Liver (tissue), 3 donors: ENCODE data around the gene OSGEPL1.

Experiments
- FOXA1 ChIP-seq: IDR thresholded peaks from 2 replicates; pipeline ENCODE4 v1.6.1; 2016; ENCODE audit warnings: antibody characterized with exemption
- FOXA2 ChIP-seq: IDR thresholded peaks from 2 replicates; pipeline ENCODE4 v1.6.1; 2016; ENCODE audit warnings: antibody characterized with exemption
- GABPA ChIP-seq, 2 donors: IDR thresholded peaks in 1 of 2; conservative IDR thresholded peaks in 1 of 2; 2 replicates each; pipeline ENCODE4 v1.6.1; 2016; ENCODE audit warnings: antibody characterized with exemption in 2 of 2, mild to moderate bottlenecking in 1 of 2, moderate library complexity in 1 of 2
- JUND ChIP-seq, 2 donors: IDR thresholded peaks; 2 replicates each; pipeline ENCODE4 v1.6.1; 2016; ENCODE audit warnings: antibody characterized with exemption in 2 of 2
- RAD21 ChIP-seq, 2 donors: IDR thresholded peaks; 2 replicates each; pipeline ENCODE4 v1.6.1; 2016; ENCODE audit warnings: antibody characterized with exemption in 2 of 2, mild to moderate bottlenecking in 2 of 2
- SP1 ChIP-seq: IDR thresholded peaks from 2 replicates; pipeline ENCODE4 v1.6.1; 2018; ENCODE audit warnings: antibody characterized with exemption, mild to moderate bottlenecking
- TAF1 ChIP-seq: conservative IDR thresholded peaks from 2 replicates; pipeline ENCODE4 v1.6.1; 2016; ENCODE audit warnings: antibody characterized with exemption, mild to moderate bottlenecking
- YY1 ChIP-seq: IDR thresholded peaks from 2 replicates; pipeline ENCODE4 v1.6.1; 2016; ENCODE audit warnings: antibody characterized with exemption, mild to moderate bottlenecking
- TF ChIP-seq, protein P1 (sequence below): fragments of 150-350 bp; IDR thresholded peaks from 2 replicates; pipeline ENCODE4 v1.5.1; 2017; ENCODE audit warnings: improper control_type of control experiment, low read depth, low read length; ENCODE audit not compliant: missing input control
- TF ChIP-seq, protein P2 (sequence below): IDR thresholded peaks from 2 replicates; pipeline ENCODE4 v1.6.1; 2016; ENCODE audit warnings: antibody characterized with exemption
- donor health status: healthy.
- donor health status: healthy.

DNA sequence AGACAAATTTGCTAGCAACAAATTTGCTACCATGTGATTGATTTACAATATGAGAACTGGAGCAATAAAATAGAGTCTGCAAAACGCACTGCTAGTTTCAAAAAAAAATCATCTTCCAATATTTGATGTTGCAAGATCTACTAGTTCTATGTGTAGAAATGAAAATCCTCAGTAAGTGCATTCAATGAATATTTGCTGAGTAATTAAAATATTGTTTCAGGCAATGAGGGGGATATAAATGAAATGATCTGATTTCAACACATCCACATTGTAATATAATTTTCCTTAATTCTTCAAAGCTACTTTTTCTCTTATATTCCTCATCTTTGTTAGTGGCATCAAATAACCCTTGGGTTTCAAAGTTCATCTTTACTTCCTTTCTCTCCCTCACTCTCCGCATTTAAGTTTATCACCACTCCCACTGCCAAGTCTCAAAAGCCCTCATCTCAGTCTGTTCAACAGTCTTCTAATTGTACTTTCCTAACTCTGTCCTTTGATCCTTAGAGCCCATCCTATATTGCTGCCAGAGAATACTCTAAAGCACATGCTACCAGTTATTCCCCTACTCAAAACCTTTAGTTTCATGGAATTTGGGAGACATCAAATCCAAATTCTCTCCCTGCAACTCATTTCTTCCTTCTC, 6.2 kb downstream of the OSGEPL1 start:
- TF ChIP-seq, protein P1, sequence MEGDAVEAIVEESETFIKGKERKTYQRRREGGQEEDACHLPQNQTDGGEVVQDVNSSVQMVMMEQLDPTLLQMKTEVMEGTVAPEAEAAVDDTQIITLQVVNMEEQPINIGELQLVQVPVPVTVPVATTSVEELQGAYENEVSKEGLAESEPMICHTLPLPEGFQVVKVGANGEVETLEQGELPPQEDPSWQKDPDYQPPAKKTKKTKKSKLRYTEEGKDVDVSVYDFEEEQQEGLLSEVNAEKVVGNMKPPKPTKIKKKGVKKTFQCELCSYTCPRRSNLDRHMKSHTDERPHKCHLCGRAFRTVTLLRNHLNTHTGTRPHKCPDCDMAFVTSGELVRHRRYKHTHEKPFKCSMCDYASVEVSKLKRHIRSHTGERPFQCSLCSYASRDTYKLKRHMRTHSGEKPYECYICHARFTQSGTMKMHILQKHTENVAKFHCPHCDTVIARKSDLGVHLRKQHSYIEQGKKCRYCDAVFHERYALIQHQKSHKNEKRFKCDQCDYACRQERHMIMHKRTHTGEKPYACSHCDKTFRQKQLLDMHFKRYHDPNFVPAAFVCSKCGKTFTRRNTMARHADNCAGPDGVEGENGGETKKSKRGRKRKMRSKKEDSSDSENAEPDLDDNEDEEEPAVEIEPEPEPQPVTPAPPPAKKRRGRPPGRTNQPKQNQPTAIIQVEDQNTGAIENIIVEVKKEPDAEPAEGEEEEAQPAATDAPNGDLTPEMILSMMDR = no peak
- TF ChIP-seq, protein P2, sequence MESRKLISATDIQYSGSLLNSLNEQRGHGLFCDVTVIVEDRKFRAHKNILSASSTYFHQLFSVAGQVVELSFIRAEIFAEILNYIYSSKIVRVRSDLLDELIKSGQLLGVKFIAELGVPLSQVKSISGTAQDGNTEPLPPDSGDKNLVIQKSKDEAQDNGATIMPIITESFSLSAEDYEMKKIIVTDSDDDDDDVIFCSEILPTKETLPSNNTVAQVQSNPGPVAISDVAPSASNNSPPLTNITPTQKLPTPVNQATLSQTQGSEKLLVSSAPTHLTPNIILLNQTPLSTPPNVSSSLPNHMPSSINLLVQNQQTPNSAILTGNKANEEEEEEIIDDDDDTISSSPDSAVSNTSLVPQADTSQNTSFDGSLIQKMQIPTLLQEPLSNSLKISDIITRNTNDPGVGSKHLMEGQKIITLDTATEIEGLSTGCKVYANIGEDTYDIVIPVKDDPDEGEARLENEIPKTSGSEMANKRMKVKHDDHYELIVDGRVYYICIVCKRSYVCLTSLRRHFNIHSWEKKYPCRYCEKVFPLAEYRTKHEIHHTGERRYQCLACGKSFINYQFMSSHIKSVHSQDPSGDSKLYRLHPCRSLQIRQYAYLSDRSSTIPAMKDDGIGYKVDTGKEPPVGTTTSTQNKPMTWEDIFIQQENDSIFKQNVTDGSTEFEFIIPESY = no peak
- no peak for TF ChIP-seq TAF1
- TF ChIP-seq YY1 = no peak
- TF ChIP-seq FOXA2 = no peak
- no peak for TF ChIP-seq RAD21 (IDR thresholded peaks at IDR 0.05)
- TF ChIP-seq JUND (IDR thresholded peaks at IDR 0.05) = no peak
- TF ChIP-seq SP1 = no peak
- no peak for TF ChIP-seq FOXA1
- TF ChIP-seq GABPA (IDR thresholded peaks at IDR 0.05 in 1 of 2, conservative IDR thresholded peaks at IDR 0.05 in 1 of 2) = no peak
